Ureter (tissue), 1 donor: ENCODE data around the gene ERMP1. TPM values are rescaled to one million over a fixed set of nuclear protein-coding genes. Genes with fewer than 3 reads are reported as not detected.
"Not testable (repeated sequence)": the region's sequence is repeated elsewhere in the genome, so short reads cannot be mapped to it uniquely, and the experiment has no call there.

Source experiments
- DNase-seq: peaks from one replicate; pipeline ENCODE4 v3.0.0-alpha.2; 2020; ENCODE audit warnings: low spot score
- total RNA-seq: library from RNA; stranded (reverse); gene quantifications from one replicate; pipeline ENCODE4 v1.2.4, GENCODE V29; 2023
- donor health status: DM: yes; HTN: yes; CAD: no.

The ERMP1 gene
- 106 TPM for total RNA-seq

GRCh38 chr9:5832538-5833529 is at the start of gene ERMP1:
Gene ERMP1, minus strand, starts transcription at chr9:5833117. Its CDS starts 90 bp downstream, at chr9:5833027.
- peak; percentile 92 for DNase-seq

DNA sequence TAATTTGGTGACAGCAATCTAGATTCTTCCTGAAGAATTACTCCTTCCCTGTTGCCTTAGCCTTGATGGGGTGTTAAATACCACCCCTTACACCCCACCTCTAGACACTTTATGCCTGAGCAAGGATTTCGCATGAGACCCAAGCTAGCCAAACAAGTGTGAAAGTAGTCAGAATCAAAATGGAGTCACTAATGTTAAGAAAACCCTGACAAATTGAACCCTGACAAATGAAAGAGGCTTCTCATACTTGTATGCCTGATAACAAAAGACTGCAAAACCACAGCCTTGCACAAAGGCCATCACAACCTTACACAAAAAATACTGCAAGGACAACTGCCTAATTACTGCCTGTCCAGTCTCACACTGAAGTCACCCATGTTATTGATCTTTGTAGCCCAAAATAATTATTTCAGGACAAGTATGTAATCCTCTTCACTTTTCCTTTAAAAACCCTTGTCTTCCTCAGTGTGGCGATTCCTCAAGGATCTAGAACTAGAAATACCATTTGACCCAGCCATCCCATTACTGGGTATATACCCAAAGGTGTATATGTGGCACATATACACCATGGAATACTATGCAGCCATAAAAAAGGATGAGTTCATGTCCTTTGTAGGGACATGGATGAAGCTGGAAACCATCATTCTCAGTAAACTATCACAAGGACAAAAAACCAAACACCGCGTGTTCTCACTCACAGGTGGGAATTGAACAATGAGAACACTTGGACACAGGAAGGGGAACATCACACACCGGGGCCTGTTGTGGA is 49.5 kb upstream of the ERMP1 start:
- DNase-seq: not testable (repeated sequence)

DNA sequence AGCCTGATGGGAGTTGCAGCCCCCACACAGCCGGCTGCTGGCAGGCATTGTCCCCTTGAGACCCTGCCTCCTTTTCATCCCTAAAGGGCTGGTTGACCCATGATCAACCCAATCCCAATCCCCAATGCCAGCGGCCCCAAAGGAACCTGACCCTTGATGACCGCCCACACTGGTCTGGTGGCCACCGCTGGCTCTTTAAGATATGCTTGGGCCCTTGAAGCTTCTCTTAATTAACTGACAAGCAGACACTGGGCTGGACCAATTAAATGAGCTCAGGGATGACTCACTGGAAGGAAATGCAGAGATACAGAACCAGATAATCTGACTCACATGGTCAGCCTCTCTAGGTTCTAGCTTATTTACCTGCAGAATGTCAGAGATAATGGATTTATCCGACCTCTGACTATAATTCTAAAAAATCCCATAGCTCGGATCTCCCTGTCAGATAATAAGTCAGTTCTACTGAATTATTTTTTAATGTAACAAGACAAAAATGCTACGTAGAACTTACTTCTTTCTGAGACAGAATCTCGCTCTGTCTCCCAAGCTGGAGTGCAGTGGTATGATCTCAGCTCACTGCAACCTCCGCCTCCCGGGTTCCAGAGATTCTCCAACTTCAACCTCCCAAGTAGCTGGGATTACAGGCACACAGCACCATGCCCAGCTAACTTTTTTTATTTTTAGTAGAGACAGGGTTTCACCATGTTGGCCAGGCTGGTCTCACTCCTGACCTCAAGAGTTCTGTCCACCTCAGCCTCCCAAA is 46.7 kb upstream of the ERMP1 start:
- DNase-seq: no peak

DNA sequence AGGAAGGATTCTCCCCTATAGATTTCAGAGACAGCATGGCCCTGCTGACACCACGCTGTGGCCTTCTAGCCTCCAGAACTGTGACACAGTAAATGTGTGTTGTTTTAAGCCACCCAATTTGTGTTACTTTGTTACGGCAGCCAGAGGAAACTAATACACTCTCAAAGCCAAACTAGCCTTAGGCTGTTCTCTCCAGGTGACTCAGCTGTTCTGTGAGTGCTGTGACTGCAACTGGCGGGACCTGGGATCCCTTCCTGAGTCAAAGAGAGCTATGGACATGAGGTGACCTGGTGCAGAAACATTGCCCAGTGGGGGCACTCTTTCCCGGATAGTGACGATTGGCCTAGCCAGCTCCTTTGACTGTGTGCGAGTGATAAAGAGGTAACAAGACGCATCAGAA is 43.8 kb upstream of the ERMP1 start:
- no peak for DNase-seq

GRCh38 chr9:5876026-5876425 is 43.1 kb upstream of the ERMP1 start:
- DNase-seq: no peak

- DNase-seq: no peak
Measured at GRCh38 chr9:5874048-5874447, 41.1 kb upstream of the ERMP1 start.

DNA sequence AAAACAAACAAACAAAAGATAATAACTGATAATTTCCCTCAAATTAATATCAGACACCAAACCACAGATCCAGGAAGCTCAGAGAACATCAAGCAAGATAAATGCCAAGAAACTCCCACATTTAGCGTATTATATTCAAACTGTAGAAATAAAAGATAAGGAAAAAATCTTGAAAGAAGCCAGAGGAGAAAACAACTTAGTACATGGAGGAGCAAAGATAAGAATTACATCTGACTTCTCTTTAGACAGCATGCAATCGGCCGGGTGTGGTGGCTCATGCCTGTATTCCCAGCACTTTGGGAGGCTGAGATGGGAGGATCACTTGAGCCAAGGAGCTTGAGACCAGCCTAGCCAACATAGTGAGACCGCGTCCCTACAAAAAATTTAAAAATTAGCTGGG is 40.5 kb upstream of the ERMP1 start:
- no peak for DNase-seq

DNA sequence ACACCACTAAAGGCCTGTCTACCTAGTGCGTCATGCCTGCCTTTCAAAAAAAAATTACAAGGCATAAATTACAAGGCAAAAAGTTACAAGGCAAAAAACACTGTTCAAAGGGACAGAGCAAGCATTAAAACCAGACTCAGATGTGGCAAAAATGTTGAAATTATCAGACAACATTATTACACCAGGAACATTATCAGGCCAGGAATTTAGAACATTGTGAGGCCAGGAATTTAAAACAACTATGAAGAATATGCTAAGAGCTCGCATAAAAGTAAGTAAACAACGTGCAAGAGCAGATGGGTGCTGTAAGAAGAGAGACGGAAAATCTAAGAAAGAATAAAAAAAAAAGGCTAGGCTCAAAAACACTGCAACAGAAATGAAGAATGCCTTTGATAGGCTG is 39.6 kb upstream of the ERMP1 start:
- no peak for DNase-seq

- DNase-seq: no peak
Measured at GRCh38 chr9:5871785-5872184, 38.9 kb upstream of the ERMP1 start.

DNA sequence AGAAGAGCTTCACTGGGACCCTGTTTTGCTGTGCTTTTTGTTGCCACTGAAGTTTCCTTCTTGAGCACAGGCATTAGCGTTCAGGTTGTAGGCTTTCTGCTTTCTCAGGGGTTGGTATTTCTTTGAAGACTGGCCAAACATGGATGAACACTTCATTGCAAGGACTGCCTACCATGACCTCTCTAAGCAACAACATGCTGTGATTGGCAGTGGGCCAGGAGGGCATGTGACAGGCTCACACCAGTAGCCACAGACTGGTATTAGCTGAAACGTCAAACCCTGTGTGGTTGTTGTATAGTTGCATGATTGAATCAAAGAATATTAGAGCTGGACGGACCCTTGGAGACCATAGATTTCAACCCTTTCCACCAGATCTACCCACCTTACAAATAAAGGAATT is 37.8 kb upstream of the ERMP1 start:
- no peak for DNase-seq

DNA sequence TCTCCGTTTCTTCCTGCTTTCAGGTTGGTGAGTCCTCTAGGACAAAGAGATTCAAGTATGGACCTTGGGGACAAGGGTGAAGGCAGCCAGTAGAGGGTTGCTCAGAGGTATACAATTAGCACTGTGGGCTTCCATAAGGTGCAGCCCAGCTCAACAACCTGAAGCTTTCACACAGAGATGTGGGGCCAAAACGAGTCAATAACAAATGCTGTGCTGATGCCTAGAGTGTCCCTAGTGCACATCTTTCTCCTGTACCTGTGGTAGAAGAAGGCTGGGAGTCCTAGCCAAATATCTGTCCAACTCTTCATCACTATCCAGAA is 37.1 kb upstream of the ERMP1 start:
- DNase-seq: no peak

GRCh38 chr9:5869315-5870019 is 36.5 kb upstream of the ERMP1 start:
- DNase-seq: no peak

- no peak for DNase-seq
Measured at GRCh38 chr9:5868235-5868634, 35.3 kb upstream of the ERMP1 start.

GRCh38 chr9:5866685-5867084 is 33.8 kb upstream of the ERMP1 start:
- DNase-seq: no peak

- DNase-seq: no peak
Measured at GRCh38 chr9:5866272-5866671, 33.4 kb upstream of the ERMP1 start.

DNA sequence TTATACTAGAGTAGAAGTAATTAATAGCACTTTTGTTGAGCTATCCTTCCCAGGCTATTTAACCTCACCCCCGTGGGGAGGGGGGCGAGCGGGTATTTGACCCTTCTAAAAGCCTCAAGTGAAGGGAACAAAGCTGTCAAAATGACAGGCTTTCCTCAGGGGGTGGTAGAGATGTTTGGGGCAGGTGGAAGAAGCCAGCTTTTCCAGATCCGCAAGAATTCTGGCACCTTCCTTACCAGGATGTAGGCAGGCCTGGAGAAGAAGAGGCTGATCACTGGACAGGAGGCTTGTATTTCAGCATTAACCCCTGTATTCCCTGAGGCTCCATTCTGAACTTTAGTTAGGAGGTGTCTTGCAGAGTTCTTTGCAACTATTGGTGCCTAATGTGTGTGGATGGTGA is 31.5 kb upstream of the ERMP1 start:
- DNase-seq: no peak

DNA sequence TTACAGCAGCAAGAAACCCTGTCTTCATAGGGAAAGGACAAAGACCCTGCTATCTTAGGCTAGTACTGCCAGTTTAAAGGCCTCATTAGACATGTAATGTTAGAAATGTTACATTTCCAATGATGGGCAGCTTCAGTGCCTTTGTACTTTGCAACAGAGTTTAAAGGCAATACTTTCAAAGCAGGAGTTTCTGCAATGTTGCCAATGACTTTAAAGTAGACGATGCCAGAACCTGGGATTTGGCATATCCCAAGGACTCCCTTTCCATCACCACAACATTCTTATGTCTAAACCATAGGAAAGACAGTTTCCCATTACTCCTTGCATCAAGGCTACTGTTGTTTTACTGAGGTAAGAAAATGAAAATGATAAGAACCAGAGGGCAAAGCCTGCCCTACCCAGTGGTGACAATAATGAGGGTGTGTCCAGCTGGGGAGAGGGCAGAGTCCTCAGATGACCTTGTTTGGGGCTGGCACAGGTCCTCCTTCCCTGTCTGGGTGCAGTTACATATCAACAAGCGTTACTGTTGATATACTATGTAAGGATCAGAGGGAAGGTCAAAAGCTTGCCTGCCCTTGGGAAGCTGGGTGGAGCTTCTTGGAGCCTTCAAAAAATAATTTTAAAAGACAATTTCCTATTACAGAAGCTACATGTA is 30.3 kb upstream of the ERMP1 start:
- no peak for DNase-seq

DNA sequence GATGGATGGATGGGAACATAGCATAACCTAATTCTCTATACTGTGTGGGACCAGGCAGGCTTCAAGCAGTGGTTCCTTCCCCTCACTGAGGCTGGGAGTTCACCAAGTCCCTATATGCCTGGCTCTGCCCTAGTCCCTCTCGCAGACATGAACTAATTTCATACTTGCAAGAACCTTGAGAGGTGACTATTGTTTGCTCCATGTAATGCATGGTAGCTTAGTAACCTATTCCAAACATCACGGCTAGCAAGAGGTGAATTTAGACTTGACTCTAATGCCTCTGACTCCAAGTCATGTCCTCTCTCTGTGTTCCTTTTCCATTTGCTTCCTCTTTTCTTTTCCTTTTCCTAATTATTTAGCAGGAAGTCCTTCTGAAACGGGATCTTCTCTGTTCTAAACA is 25.9 kb upstream of the ERMP1 start:
- DNase-seq: no peak

GRCh38 chr9:5857928-5858327 is 25.0 kb upstream of the ERMP1 start:
- DNase-seq: no peak

DNA sequence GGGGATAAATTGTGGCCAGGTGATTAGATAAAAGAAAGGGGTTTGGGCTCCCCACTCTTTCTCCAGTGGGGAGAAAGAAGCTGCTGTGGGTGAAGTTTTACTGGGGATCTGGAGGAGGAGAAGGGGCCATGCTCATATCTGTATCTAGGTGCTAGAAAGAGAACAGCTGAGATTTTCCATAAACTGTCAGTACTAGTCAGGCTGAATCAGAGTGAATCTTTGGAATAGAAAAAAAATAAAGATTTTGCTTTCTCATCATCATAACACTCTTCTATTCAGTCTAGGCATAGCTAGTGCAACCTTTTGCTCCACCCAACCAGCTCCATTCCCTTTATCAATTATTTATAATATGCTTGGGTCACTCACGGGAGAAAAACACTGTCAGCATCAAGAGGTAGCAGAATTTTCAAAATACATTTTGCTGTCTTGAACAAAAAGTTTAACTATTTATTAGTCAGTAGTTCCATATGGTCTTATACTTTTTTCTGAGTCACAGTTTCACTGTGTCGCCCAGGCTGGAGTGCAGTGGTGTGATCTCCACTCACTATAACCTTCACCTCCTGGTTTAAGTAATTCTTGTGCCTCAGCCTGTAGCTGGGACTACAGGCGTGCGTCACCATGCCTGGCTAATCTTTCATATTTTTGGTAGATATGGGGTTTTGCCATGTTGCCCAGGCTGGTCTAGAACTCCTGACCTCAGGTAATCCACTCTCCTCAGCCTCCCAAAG is 21.3 kb upstream of the ERMP1 start:
- no peak for DNase-seq
